Posterior vena cava (tissue), 2 donors: ENCODE results near the gene MRGPRF. TPM values are rescaled to one million over a fixed set of nuclear protein-coding genes. Genes with fewer than 3 reads are reported as not detected.

Experiments
- DNase-seq: peaks from one replicate; pipeline ENCODE4 v3.0.0-alpha.2; 2020; ENCODE audit warnings: low spot score
- intact Hi-C, 2 donors: fragments of 100-400 bp; cut with DNase I; formaldehyde crosslinking; loops; one replicate each; pipeline versions ENCODE4 v1.14.1 to v1.14.2; 2022 to 2023
- total RNA-seq, 2 donors: library from RNA; stranded (reverse); fragmentation: NEBNext Ultra II Directional; extraction: Animal tissue kit (Norgen Biotek cat#: 25700); gene quantifications; one replicate each; pipeline ENCODE4 v1.2.1, GENCODE V29; 2021
- donor health status: DM: yes; HTN: yes; CAD: no.
- donor health status: DM: yes; HTN: yes; CAD: no.

MRGPRF gene
- total RNA-seq, 2 donors from 2014 or later, result 117 to 138 TPM

GRCh38 chr11:69007975-69008381 is 5.1 kb downstream of the MRGPRF start:
- DNase-seq, result peak; percentile 87
- intact Hi-C loops, result loop anchor here in 1 of 2 donors (2.0 kb wide), 1 partner anchor 41 kb away; the partner anchor contains the start of gene TPCN2

- no peak for DNase-seq
- intact Hi-C loops, result no loop called here
Observed at GRCh38 chr11:69006816-69007215, 6.2 kb downstream of the MRGPRF start.

GRCh38 chr11:69005631-69006368 is 7.2 kb downstream of the MRGPRF start:
- intact Hi-C loops, result no loop called here
- peak; percentile 58 for DNase-seq

- DNase-seq, result peak; percentile 76
Observed at GRCh38 chr11:69005183-69005630, 7.8 kb downstream of the MRGPRF start.

GRCh38 chr11:69004411-69005182 is 8.4 kb downstream of the MRGPRF start:
- intact Hi-C loops, result loop anchor here (5.0 kb wide), 2 partner anchors 62 to 97 kb away; no protein-coding TSS in a partner anchor
- no peak for DNase-seq

More at GRCh38 chr11:69005183-69005630, 7.8 kb downstream of the MRGPRF start:
- intact Hi-C loops, result no loop called here

GRCh38 chr11:69003866-69004367 is 9.1 kb downstream of the MRGPRF start:
- intact Hi-C loops, result loop anchor here (5.0 kb wide), 2 partner anchors 62 to 97 kb away; no protein-coding TSS in a partner anchor
- peak; percentile 80 for DNase-seq

GRCh38 chr11:69003301-69003865 is 9.7 kb downstream of the MRGPRF start:
- DNase-seq, result peak; percentile 60
- intact Hi-C loops, result loop anchor here (5.0 kb wide), 2 partner anchors 61 to 96 kb away; no protein-coding TSS in a partner anchor

GRCh38 chr11:69002570-69003231 is 10.3 kb downstream of the MRGPRF start:
- intact Hi-C loops, result loop anchor here (5.0 kb wide), 2 partner anchors 60 to 95 kb away; no protein-coding TSS in a partner anchor
- DNase-seq, result peak; percentile 73

GRCh38 chr11:69002110-69002569 is 10.9 kb downstream of the MRGPRF start:
- DNase-seq, result peak; percentile 68
- intact Hi-C loops, result loop anchor here (5.0 kb wide), 2 partner anchors 60 to 95 kb away; no protein-coding TSS in a partner anchor

GRCh38 chr11:69001243-69002081 is 11.6 kb downstream of the MRGPRF start:
- DNase-seq, result peak; percentile 76
- intact Hi-C loops, result loop anchor here (5.0 kb wide), 2 partner anchors 59 to 94 kb away; no protein-coding TSS in a partner anchor

- DNase-seq, result peak; percentile 91
- intact Hi-C loops, result loop anchor here (5.0 kb wide), 2 partner anchors 59 to 94 kb away; no protein-coding TSS in a partner anchor
Observed at GRCh38 chr11:69000831-69001242, 12.2 kb downstream of the MRGPRF start.

- intact Hi-C loops, result loop anchor here (5.0 kb wide), 2 partner anchors 58 to 93 kb away; no protein-coding TSS in a partner anchor
- DNase-seq, result no peak
Observed at GRCh38 chr11:69000391-69000790, 12.7 kb downstream of the MRGPRF start.

GRCh38 chr11:68999748-69000355 is 13.2 kb downstream of the MRGPRF start:
- intact Hi-C loops, result loop anchor here (5.0 kb wide), 3 partner anchors 43 to 93 kb away; no protein-coding TSS in a partner anchor
- peak; percentile 58 for DNase-seq

- intact Hi-C loops, result loop anchor here in 1 of 2 donors (5.0 kb wide), 1 partner anchor 42 kb away; no protein-coding TSS in a partner anchor
- DNase-seq, result peak; percentile 29
Observed at GRCh38 chr11:68999093-68999747, 13.8 kb downstream of the MRGPRF start.

GRCh38 chr11:68998390-68998911 is 14.6 kb downstream of the MRGPRF start:
- intact Hi-C loops, result loop anchor here in 1 of 2 donors (5.0 kb wide), 1 partner anchor 41 kb away; no protein-coding TSS in a partner anchor
- DNase-seq, result peak; percentile 73

- no peak for DNase-seq
Observed at GRCh38 chr11:68997995-68998348, 15.1 kb downstream of the MRGPRF start.

More at GRCh38 chr11:68997995-68998348, 15.1 kb downstream of the MRGPRF start:
- intact Hi-C loops, result loop anchor here in 1 of 2 donors (5.0 kb wide), 1 partner anchor 41 kb away; no protein-coding TSS in a partner anchor
